Gastrocnemius medialis (tissue), 4 donors: ENCODE results near the gene C9orf78. TPM values are rescaled to one million over a fixed set of nuclear protein-coding genes. Genes with fewer than 3 reads are reported as not detected.

Experiments
- ATAC-seq, 2 donors: fragments of 150-250 bp; one replicate each; pipeline ENCODE4 v1.9.1; 2016
- DNase-seq, 2 donors: peaks; one replicate each; pipeline ENCODE4 v3.0.0-alpha.2; 2019
- H3K27ac ChIP-seq, 4 donors: fragments of 200-600 bp; sonication (generic); 1 replicate in 1 of 4; 2 replicates in 3 of 4; pipeline ENCODE4 v1.5.1; 2016 to 2018; ENCODE audit warnings: mild to moderate bottlenecking in 2 of 4, moderate library complexity in 1 of 4
- H3K27me3 ChIP-seq, 3 donors: fragments of 200-600 bp; sonication (generic) in 2 of 3; 1 replicate in 1 of 3; 2 replicates in 2 of 3; pipeline versions ENCODE4 v1.5.1 to v1.6.0; 2016 to 2019; ENCODE audit warnings: mild to moderate bottlenecking in 1 of 3, moderate library complexity in 1 of 3
- H3K36me3 ChIP-seq, 2 donors: fragments of 200-600 bp; sonication (generic) in 1 of 2; one replicate each; pipeline ENCODE4 v1.5.1; 2017 to 2018
- H3K4me1 ChIP-seq, 2 donors: fragments of 200-600 bp; sonication (generic) in 1 of 2; one replicate each; pipeline ENCODE4 v1.5.1; 2016 to 2017; ENCODE audit warnings: mild to moderate bottlenecking in 2 of 2
- H3K4me3 ChIP-seq, 4 donors: fragments of 200-600 bp; sonication (generic) in 3 of 4; 1 replicate in 1 of 4; 2 replicates in 3 of 4; pipeline ENCODE4 v1.5.1; 2016 to 2019; ENCODE audit warnings: mild to moderate bottlenecking in 2 of 4
- H3K9me3 ChIP-seq, 3 donors: fragments of 200-600 bp; sonication (generic) in 2 of 3; 1 replicate in 1 of 3; 2 replicates in 2 of 3; pipeline ENCODE4 v1.5.1; 2016 to 2019
- POLR2A ChIP-seq, 2 donors: fragments of 450-650 bp; IDR thresholded peaks; one replicate each; pipeline ENCODE4 v1.6.1; 2017; ENCODE audit warnings: antibody characterized with exemption in 2 of 2, mild to moderate bottlenecking in 2 of 2, moderate library complexity in 2 of 2
- in situ Hi-C, 4 donors: fragments of 200-750 bp; cut with MboI; loops; one replicate each; pipeline versions ENCODE4 v1.15.0 to v1.8.0; 2017; ENCODE audit warnings: low sequenced_read_pairs in 4 of 4
- intact Hi-C: fragments of 100-400 bp; cut with DNase I; formaldehyde crosslinking; loops from one replicate; pipeline ENCODE4 v1.15.1; 2023; ENCODE audit warnings: low total_unique reads
- total RNA-seq, 4 donors: library from RNA; depleted of rRNA; stranded (reverse); fragments of >200 nt; gene quantifications; one replicate each; pipeline versions ENCODE4 v1.1.0 to v1.2.3, GENCODE V29; 2016
- TF ChIP-seq, protein P1 (sequence below), 5 experiments: fragments of 450-650 bp in 3 of 5; fragments of 200-600 bp in 2 of 5; sonication (generic) in 2 of 5; IDR thresholded peaks in 4 of 5; conservative IDR thresholded peaks in 1 of 5; 1 replicate in 4 of 5; 2 replicates in 1 of 5; pipeline ENCODE4 v1.5.1; 2016 to 2019; ENCODE audit warnings: antibody characterized with exemption in 5 of 5, mild to moderate bottlenecking in 3 of 5, moderate library complexity in 3 of 5

C9orf78 gene
- total RNA-seq, 4 donors from 2014 or later, result 82.3 to 108 (median 83.9) TPM

DNA sequence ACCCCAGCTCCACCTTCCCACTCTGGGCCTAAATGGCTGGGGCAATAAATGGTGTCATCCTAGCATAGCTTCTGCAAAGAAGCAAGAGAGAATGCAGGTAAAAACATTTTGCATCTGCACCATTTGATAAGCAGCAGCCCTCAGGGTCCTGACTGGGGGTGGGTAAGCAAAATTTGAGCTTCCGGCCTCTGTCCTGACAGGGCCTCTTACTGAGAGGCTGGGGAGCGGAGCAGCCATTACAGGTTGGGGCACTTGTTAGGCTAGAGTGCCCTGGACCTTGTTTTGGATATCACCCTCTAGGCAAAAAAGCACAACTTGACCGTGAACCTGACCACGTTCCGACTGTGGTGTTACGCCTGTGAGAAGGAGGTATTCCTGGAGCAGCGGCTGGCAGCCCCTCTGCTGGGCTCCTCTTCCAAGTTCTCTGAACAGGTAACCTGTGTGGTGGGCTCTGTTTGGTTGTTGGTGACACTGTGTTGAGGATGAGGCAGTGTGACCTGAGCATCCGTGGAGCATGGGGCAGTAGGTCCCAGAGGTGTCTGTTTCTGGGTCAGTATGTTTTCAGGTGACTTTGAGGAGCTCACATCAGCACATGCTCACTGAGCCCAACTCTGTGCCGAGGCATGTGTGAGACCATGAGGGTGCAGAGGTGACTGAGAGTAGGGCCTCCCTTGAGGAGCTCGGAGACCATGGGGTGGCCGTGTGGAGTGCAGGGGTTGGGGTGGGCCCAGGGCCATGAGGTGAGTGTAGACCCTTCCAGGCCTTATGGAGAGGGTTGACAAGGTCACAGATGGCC lies 23.3 kb upstream of the C9orf78 start:
- no peak for ATAC-seq
- H3K27ac ChIP-seq, result no peak overlapping the region

DNA sequence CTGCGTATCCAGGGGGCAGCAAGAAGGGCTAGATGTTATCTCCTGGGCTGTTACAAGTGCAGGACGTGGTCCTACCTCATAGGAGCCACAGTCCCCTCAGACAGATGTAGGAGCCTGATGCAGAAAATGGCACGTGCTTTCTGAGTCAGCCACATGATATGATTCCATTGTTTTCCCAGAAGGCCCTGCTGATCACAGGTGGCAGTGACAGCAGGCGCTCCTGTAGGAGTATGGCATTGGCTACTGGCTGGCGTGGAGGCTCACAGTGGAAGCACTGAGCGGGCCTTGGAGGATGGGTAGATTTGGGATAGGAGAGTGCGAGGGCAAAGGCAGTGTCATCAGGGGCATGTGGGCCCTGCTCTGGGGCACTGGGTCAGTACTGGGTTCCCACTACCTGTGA lies 22.1 kb upstream of the C9orf78 start:
- in situ Hi-C loops (no loop called here), intact Hi-C loops (no loop called here)
- ATAC-seq (no peak), DNase-seq (no peak)
- Histone ChIP-seq H3K4me3 (no peak overlapping the region), H3K9me3 (no peaks in the 10 kb centered on the region), H3K27me3 (no peaks in the 10 kb centered on the region), H3K4me1 (no peaks in the 10 kb centered on the region), H3K27ac (no peak overlapping the region), H3K36me3 (peaks cover 0 to 77% of the 10 kb centered on the region in 2 donors)
- TF ChIP-seq, protein P1, sequence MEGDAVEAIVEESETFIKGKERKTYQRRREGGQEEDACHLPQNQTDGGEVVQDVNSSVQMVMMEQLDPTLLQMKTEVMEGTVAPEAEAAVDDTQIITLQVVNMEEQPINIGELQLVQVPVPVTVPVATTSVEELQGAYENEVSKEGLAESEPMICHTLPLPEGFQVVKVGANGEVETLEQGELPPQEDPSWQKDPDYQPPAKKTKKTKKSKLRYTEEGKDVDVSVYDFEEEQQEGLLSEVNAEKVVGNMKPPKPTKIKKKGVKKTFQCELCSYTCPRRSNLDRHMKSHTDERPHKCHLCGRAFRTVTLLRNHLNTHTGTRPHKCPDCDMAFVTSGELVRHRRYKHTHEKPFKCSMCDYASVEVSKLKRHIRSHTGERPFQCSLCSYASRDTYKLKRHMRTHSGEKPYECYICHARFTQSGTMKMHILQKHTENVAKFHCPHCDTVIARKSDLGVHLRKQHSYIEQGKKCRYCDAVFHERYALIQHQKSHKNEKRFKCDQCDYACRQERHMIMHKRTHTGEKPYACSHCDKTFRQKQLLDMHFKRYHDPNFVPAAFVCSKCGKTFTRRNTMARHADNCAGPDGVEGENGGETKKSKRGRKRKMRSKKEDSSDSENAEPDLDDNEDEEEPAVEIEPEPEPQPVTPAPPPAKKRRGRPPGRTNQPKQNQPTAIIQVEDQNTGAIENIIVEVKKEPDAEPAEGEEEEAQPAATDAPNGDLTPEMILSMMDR (IDR thresholded peaks at IDR 0.05 in 4 of 5, conservative IDR thresholded peaks at IDR 0.05 in 1 of 5), result no peak
- TF ChIP-seq POLR2A (IDR thresholded peaks at IDR 0.05), result no peak

More for the DNA sequence above, 23.3 kb upstream of the C9orf78 start:
- peaks cover 0 to 71% of the 10 kb centered on the region in 2 donors for H3K36me3 ChIP-seq
- DNase-seq, result no peak
- H3K27me3 ChIP-seq, result no peaks in the 10 kb centered on the region
- H3K4me1 ChIP-seq, result no peaks in the 10 kb centered on the region
- no peaks in the 10 kb centered on the region for H3K9me3 ChIP-seq
- in situ Hi-C loops (no loop called here), intact Hi-C loops (no loop called here)
- H3K4me3 ChIP-seq, result no peak overlapping the region
- TF ChIP-seq, protein P1 (IDR thresholded peaks at IDR 0.05 in 4 of 5, conservative IDR thresholded peaks at IDR 0.05 in 1 of 5), result no peak
- TF ChIP-seq POLR2A (IDR thresholded peaks at IDR 0.05), result no peak

GRCh38 chr9:129854588-129855110 lies 19.6 kb upstream of the C9orf78 start:
- DNase-seq (no peak), ATAC-seq (no peak)
- Histone ChIP-seq H3K27me3 (no peaks in the 10 kb centered on the region), H3K4me3 (no peak overlapping the region), H3K27ac (no peak overlapping the region), H3K4me1 (no peaks in the 10 kb centered on the region), H3K36me3 (peaks cover 0 to 85% of the 10 kb centered on the region in 2 donors), H3K9me3 (no peaks in the 10 kb centered on the region)
- TF ChIP-seq, protein P1 (IDR thresholded peaks at IDR 0.05 in 4 of 5, conservative IDR thresholded peaks at IDR 0.05 in 1 of 5), result no peak
- TF ChIP-seq POLR2A (IDR thresholded peaks at IDR 0.05), result no peak
- intact Hi-C loops, result no loop called here
- in situ Hi-C loops, result no loop called here

DNA sequence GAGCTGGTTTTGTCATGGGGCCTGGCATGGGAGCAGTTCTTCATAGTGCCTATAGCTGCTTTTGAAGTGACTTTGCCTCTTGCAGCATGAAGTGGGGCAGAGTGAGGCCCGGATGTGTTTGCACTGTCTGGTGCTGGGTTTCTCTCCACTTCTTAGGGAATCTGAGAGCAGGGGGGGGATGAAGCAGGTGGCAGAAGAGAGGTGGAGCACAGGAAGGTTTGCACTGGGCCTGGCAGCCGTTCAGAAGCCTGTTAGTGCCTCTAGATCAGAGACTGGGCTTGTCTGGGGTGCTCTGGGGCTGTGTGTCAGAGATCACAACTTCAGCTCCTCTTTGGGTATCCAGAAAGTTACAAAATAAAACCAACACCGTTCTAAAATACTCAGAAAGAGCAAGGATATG lies 18.5 kb upstream of the C9orf78 start:
- no peaks in the 10 kb centered on the region for H3K9me3 ChIP-seq
- H3K27me3 ChIP-seq, result no peaks in the 10 kb centered on the region
- no peak for TF ChIP-seq POLR2A (IDR thresholded peaks at IDR 0.05)
- TF ChIP-seq, protein P1 (IDR thresholded peaks at IDR 0.05 in 4 of 5, conservative IDR thresholded peaks at IDR 0.05 in 1 of 5), result no peak
- in situ Hi-C loops, result no loop called here
- H3K36me3 ChIP-seq, result peaks cover 0 to 81% of the 10 kb centered on the region in 2 donors
- H3K27ac ChIP-seq, result no peak overlapping the region
- no peak for DNase-seq
- intact Hi-C loops, result no loop called here
- no peak for ATAC-seq
- H3K4me1 ChIP-seq, result no peaks in the 10 kb centered on the region
- no peak overlapping the region for H3K4me3 ChIP-seq
